Naive B cell (primary cell): ENCODE results near the gene RIC1. TPM values are rescaled to one million over a fixed set of nuclear protein-coding genes. Genes with fewer than 3 reads are reported as not detected.

ENCODE experiments used
- ATAC-seq, 2 donors: fragments of 150-1000 bp; cut with Tn5 transposase; 2 replicates each; pipeline ENCODE4 v1.10.0; 2021; ENCODE audit warnings: low read depth in 2 of 2, mild to moderate bottlenecking in 2 of 2, moderate library complexity in 2 of 2
- DNase-seq: peaks from one replicate; pipeline ENCODE4 v3.0.0; 2022
- H3K27ac Mint-ChIP-seq, 6 donors: one replicate each; pipeline ENCODE4 v1.8.0; 2020 to 2022; ENCODE audit warnings: mild to moderate bottlenecking in 6 of 6, mixed read lengths in 6 of 6, moderate library complexity in 5 of 6, inconsistent platforms in 2 of 6
- H3K27me3 Mint-ChIP-seq, 3 donors: one replicate each; pipeline ENCODE4 v1.8.0; 2021 to 2022; ENCODE audit warnings: mixed read lengths in 3 of 3, mild to moderate bottlenecking in 1 of 3
- H3K36me3 Mint-ChIP-seq, 2 donors: one replicate each; pipeline ENCODE4 v1.8.0; 2020 to 2022; ENCODE audit warnings: mixed read lengths in 2 of 2, inconsistent platforms in 1 of 2, mild to moderate bottlenecking in 1 of 2
- H3K4me1 Mint-ChIP-seq, 3 donors: one replicate each; pipeline ENCODE4 v1.8.0; 2020 to 2022; ENCODE audit warnings: mixed read lengths in 3 of 3, inconsistent platforms in 1 of 3, mild to moderate bottlenecking in 1 of 3, moderate library complexity in 1 of 3
- H3K4me3 Mint-ChIP-seq, 8 donors: one replicate each; pipeline ENCODE4 v1.8.0; 2020 to 2022; ENCODE audit warnings: mild to moderate bottlenecking in 8 of 8, mixed read lengths in 8 of 8, moderate library complexity in 8 of 8, inconsistent platforms in 2 of 8
- H3K9me3 Mint-ChIP-seq, 7 donors: one replicate each; pipeline ENCODE4 v1.8.0; 2020 to 2022; ENCODE audit warnings: mixed read lengths in 7 of 7, mild to moderate bottlenecking in 5 of 7, inconsistent platforms in 2 of 7, moderate library complexity in 1 of 7
- polyA plus RNA-seq, 6 donors: library from polyadenylated mRNA; unstranded; fragments of 300-500 nt; fragmentation: Illumina TruSeq; gene quantifications; one replicate each; pipeline ENCODE4 v1.2.3, GENCODE V29; 2021; ENCODE audit warnings: low read depth in 6 of 6

Gene RIC1
- polyA plus RNA-seq, 6 donors from 2014 or later, result 9.5 to 14.2 (median 10.9) TPM

GRCh38 chr9:5629312-5630080 lies 589 bp downstream of the RIC1 start:
- no peak for DNase-seq
- H3K4me3 Mint-ChIP-seq, result peak overlapping the region; percentile 96 to 100 (median 99)

GRCh38 chr9:5630081-5630507 lies 1.2 kb downstream of the RIC1 start:
- no peaks in the 10 kb centered on the region for H3K27me3 Mint-ChIP-seq
- DNase-seq, result peak; percentile 22
- peak overlapping the region; percentile 96 to 100 (median 99) for H3K4me3 Mint-ChIP-seq
- H3K36me3 Mint-ChIP-seq, result peaks cover 0 to 3% of the 10 kb centered on the region in 2 donors
- peak overlapping the region; percentile 92 to 98 (median 97) for H3K27ac Mint-ChIP-seq
- H3K9me3 Mint-ChIP-seq, result peaks cover 0 to 4% (median under 1%) of the 10 kb centered on the region in 7 donors
- ATAC-seq, result no peak
- H3K4me1 Mint-ChIP-seq, result peaks cover 53 to 78% (median 67%) of the 10 kb centered on the region in 3 donors

More at GRCh38 chr9:5629312-5630080, 589 bp downstream of the RIC1 start:
- no peaks in the 10 kb centered on the region for H3K27me3 Mint-ChIP-seq
- H3K4me1 Mint-ChIP-seq, result peaks cover 51 to 76% (median 68%) of the 10 kb centered on the region in 3 donors
- peaks cover 0 to under 1% of the 10 kb centered on the region in 2 donors for H3K36me3 Mint-ChIP-seq
- ATAC-seq, result peak; percentile 7 to 9
- H3K27ac Mint-ChIP-seq, result peak overlapping the region; percentile 92 to 98 (median 97)
- peaks cover 0 to 3% (median 0%) of the 10 kb centered on the region in 7 donors for H3K9me3 Mint-ChIP-seq

GRCh38 chr9:5631026-5631425 lies 2.1 kb downstream of the RIC1 start:
- Mint-ChIP-seq H3K27ac (no peak overlapping the region), H3K4me1 (peaks cover 57 to 73% (median 59%) of the 10 kb centered on the region in 3 donors), H3K36me3 (peaks cover 6 to 12% of the 10 kb centered on the region in 2 donors), H3K9me3 (peaks cover 2 to 12% (median 8%) of the 10 kb centered on the region in 7 donors), H3K27me3 (no peaks in the 10 kb centered on the region), H3K4me3 (peak overlapping the region in 1 of 8 donors; percentile 96)
- DNase-seq (no peak), ATAC-seq (no peak)

- Mint-ChIP-seq H3K27ac (no peak overlapping the region), H3K36me3 (peaks cover 7 to 16% of the 10 kb centered on the region in 2 donors), H3K27me3 (no peaks in the 10 kb centered on the region), H3K4me1 (peaks cover 50 to 65% (median 52%) of the 10 kb centered on the region in 3 donors), H3K4me3 (peak overlapping the region in 1 of 8 donors; percentile 96), H3K9me3 (peaks cover 4 to 11% (median 9%) of the 10 kb centered on the region in 7 donors)
- no peak for DNase-seq
- ATAC-seq, result no peak
Observed at GRCh38 chr9:5632540-5632939, 3.6 kb downstream of the RIC1 start.

GRCh38 chr9:5633243-5633642 lies 4.3 kb downstream of the RIC1 start:
- peak overlapping the region in 1 of 8 donors; percentile 42 for H3K4me3 Mint-ChIP-seq
- H3K36me3 Mint-ChIP-seq, result peaks cover 14 to 24% of the 10 kb centered on the region in 2 donors
- ATAC-seq (no peak), DNase-seq (no peak)
- H3K27me3 Mint-ChIP-seq, result no peaks in the 10 kb centered on the region
- H3K9me3 Mint-ChIP-seq, result peaks cover 5 to 18% (median 14%) of the 10 kb centered on the region in 7 donors
- H3K4me1 Mint-ChIP-seq, result peaks cover 45 to 61% (median 50%) of the 10 kb centered on the region in 3 donors
- H3K27ac Mint-ChIP-seq, result peak overlapping the region in 2 of 6 donors; percentile 7 to 31

- H3K4me1 Mint-ChIP-seq, result peaks cover 56 to 63% (median 57%) of the 10 kb centered on the region in 3 donors
- H3K36me3 Mint-ChIP-seq, result peaks cover 36 to 45% of the 10 kb centered on the region in 2 donors
- H3K4me3 Mint-ChIP-seq, result peak overlapping the region in 1 of 8 donors; percentile 55
- ATAC-seq (no peak), DNase-seq (no peak)
- H3K27ac Mint-ChIP-seq, result peak overlapping the region in 1 of 6 donors; percentile 48
- H3K9me3 Mint-ChIP-seq, result peaks cover 22 to 40% (median 31%) of the 10 kb centered on the region in 7 donors
- no peaks in the 10 kb centered on the region for H3K27me3 Mint-ChIP-seq
Observed at GRCh38 chr9:5635390-5635789, 6.5 kb downstream of the RIC1 start.

- ATAC-seq, result no peak
- Mint-ChIP-seq H3K4me1 (peaks cover 34 to 52% (median 40%) of the 10 kb centered on the region in 3 donors), H3K36me3 (peaks cover 49 to 56% of the 10 kb centered on the region in 2 donors), H3K27ac (peak overlapping the region in 1 of 6 donors; percentile 84), H3K27me3 (no peaks in the 10 kb centered on the region), H3K9me3 (peaks cover 30 to 57% (median 46%) of the 10 kb centered on the region in 7 donors), H3K4me3 (no peak overlapping the region)
- no peak for DNase-seq
Observed at GRCh38 chr9:5639816-5640215, 10.9 kb downstream of the RIC1 start.

- Mint-ChIP-seq H3K36me3 (peaks cover 44 to 46% of the 10 kb centered on the region in 2 donors), H3K9me3 (peaks cover 22 to 53% (median 46%) of the 10 kb centered on the region in 7 donors), H3K4me3 (no peak overlapping the region), H3K27ac (no peak overlapping the region), H3K27me3 (no peaks in the 10 kb centered on the region), H3K4me1 (peaks cover 38 to 71% (median 54%) of the 10 kb centered on the region in 3 donors)
- DNase-seq (no peak), ATAC-seq (no peak)
Observed at GRCh38 chr9:5642170-5642569, 13.3 kb downstream of the RIC1 start.

GRCh38 chr9:5643005-5643624 lies 14.2 kb downstream of the RIC1 start:
- ATAC-seq (no peak), DNase-seq (no peak)
- Mint-ChIP-seq H3K4me1 (peaks cover 37 to 73% (median 52%) of the 10 kb centered on the region in 3 donors), H3K9me3 (peaks cover 18 to 54% (median 47%) of the 10 kb centered on the region in 7 donors), H3K36me3 (peaks cover 41 to 43% of the 10 kb centered on the region in 2 donors), H3K27me3 (no peaks in the 10 kb centered on the region), H3K4me3 (no peak overlapping the region), H3K27ac (no peak overlapping the region)

- Mint-ChIP-seq H3K27me3 (no peaks in the 10 kb centered on the region), H3K9me3 (peaks cover 8 to 54% (median 46%) of the 10 kb centered on the region in 7 donors), H3K36me3 (peaks cover 27 to 36% of the 10 kb centered on the region in 2 donors), H3K4me1 (peaks cover 32 to 63% (median 51%) of the 10 kb centered on the region in 3 donors), H3K27ac (peak overlapping the region in 1 of 6 donors; percentile 8), H3K4me3 (no peak overlapping the region)
- ATAC-seq, result no peak
- no peak for DNase-seq
Observed at GRCh38 chr9:5644501-5644900, 15.6 kb downstream of the RIC1 start.

- DNase-seq (no peak), ATAC-seq (no peak)
- Mint-ChIP-seq H3K36me3 (peaks cover 12 to 40% of the 10 kb centered on the region in 2 donors), H3K27ac (peak overlapping the region in 1 of 6 donors; percentile 13), H3K9me3 (peaks cover 8 to 47% (median 45%) of the 10 kb centered on the region in 7 donors), H3K27me3 (no peaks in the 10 kb centered on the region), H3K4me1 (peaks cover 40 to 65% (median 56%) of the 10 kb centered on the region in 3 donors), H3K4me3 (no peak overlapping the region)
Observed at GRCh38 chr9:5646116-5646515, 17.2 kb downstream of the RIC1 start.

- peaks cover 13 to 72% (median 63%) of the 10 kb centered on the region in 7 donors for H3K9me3 Mint-ChIP-seq
- no peak for DNase-seq
- H3K36me3 Mint-ChIP-seq, result peaks cover 22 to 58% of the 10 kb centered on the region in 2 donors
- peak overlapping the region in 1 of 8 donors; percentile 40 for H3K4me3 Mint-ChIP-seq
- peak overlapping the region in 1 of 6 donors; percentile 75 for H3K27ac Mint-ChIP-seq
- ATAC-seq, result no peak
- H3K4me1 Mint-ChIP-seq, result peaks cover 32 to 62% (median 57%) of the 10 kb centered on the region in 3 donors
- H3K27me3 Mint-ChIP-seq, result no peaks in the 10 kb centered on the region
Observed at GRCh38 chr9:5650356-5651105, 21.6 kb downstream of the RIC1 start.

- no peak overlapping the region for H3K4me3 Mint-ChIP-seq
- H3K27ac Mint-ChIP-seq, result no peak overlapping the region
- DNase-seq (no peak), ATAC-seq (no peak)
- H3K4me1 Mint-ChIP-seq, result peaks cover 32 to 60% (median 54%) of the 10 kb centered on the region in 3 donors
- peaks cover 13 to 72% (median 63%) of the 10 kb centered on the region in 7 donors for H3K9me3 Mint-ChIP-seq
- peaks cover 22 to 58% of the 10 kb centered on the region in 2 donors for H3K36me3 Mint-ChIP-seq
- no peaks in the 10 kb centered on the region for H3K27me3 Mint-ChIP-seq
Observed at GRCh38 chr9:5651246-5651645, 22.3 kb downstream of the RIC1 start.
